ENCODE measurements around the gene IER5. TPM values are rescaled to one million over a fixed set of nuclear protein-coding genes. Genes with fewer than 3 reads are reported as not detected.

Gene IER5
- total and polyA plus RNA-seq, 2 of the 13 experiments (the other 11 are each of a cell fraction or from before 2014, with no cell fraction given) = 2.5 to 3.5 TPM

DNA sequence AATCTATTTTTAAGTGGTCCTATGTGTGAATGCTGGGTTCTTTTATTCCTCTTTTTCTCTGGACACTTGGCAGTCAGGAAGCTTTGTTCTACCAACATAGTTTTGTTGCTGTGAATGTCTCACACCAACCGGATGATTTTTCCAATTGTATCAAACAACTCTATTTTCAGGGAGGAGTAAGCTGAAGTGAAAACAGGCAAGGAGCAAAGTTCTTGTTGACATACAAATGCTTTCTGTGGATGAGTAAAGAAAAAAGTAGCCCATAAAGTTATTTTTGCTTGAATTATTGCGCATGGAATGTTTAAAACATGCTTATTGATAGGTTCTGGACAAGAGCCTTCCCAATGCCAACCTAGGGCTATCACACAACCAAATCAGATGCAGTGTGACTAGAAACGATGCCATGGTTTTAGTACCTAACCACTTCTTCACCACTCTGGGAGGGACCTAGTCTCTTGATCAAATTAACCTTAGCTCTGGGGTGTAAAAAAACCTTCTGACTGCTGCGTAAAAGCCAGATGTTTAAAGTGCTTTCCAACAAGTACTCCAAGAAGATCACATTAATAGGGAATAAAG is 4.5 kb downstream of the IER5 start (continued):
- TF ChIP-seq, protein P1, sequence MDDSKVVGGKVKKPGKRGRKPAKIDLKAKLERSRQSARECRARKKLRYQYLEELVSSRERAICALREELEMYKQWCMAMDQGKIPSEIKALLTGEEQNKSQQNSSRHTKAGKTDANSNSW (CRISPR knock-in tag; IDR thresholded peaks at IDR 0.05; ENCODE audit: borderline replicate concordance) = no peak
- TF ChIP-seq ZNF382 (CRISPR knock-in tag; IDR thresholded peaks at IDR 0.05; ENCODE audit: borderline replicate concordance) = no peak
- no peak for TF ChIP-seq ZSCAN25 (CRISPR knock-in tag; IDR thresholded peaks at IDR 0.05)
- peak; percentile 25; the same call in 1 of the 2 replicates for TF ChIP-seq MED1 (CRISPR knock-in tag; IDR thresholded peaks at IDR 0.05)
- no peak for TF ChIP-seq ZNF709 (CRISPR knock-in tag; IDR thresholded peaks at IDR 0.05)
- TF ChIP-seq ZNF775 (CRISPR knock-in tag; IDR thresholded peaks at IDR 0.05; ENCODE audit: borderline replicate concordance) = no peak
- TF ChIP-seq, protein P2, sequence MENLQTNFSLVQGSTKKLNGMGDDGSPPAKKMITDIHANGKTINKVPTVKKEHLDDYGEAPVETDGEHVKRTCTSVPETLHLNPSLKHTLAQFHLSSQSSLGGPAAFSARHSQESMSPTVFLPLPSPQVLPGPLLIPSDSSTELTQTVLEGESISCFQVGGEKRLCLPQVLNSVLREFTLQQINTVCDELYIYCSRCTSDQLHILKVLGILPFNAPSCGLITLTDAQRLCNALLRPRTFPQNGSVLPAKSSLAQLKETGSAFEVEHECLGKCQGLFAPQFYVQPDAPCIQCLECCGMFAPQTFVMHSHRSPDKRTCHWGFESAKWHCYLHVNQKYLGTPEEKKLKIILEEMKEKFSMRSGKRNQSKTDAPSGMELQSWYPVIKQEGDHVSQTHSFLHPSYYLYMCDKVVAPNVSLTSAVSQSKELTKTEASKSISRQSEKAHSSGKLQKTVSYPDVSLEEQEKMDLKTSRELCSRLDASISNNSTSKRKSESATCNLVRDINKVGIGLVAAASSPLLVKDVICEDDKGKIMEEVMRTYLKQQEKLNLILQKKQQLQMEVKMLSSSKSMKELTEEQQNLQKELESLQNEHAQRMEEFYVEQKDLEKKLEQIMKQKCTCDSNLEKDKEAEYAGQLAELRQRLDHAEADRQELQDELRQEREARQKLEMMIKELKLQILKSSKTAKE (CRISPR knock-in tag; IDR thresholded peaks at IDR 0.05; ENCODE audit: borderline replicate concordance) = no peak
- no peak; the same call in 1 of the 2 replicates for TF ChIP-seq LCORL (IDR thresholded peaks at IDR 0.05)
- peak; percentile 36; the same call in 1 of the 2 replicates for TF ChIP-seq LCORL (CRISPR knock-in tag; IDR thresholded peaks at IDR 0.05)
- peak; percentile 37; the same call in 1 of the 2 replicates for TF ChIP-seq FOXO1 (CRISPR knock-in tag; IDR thresholded peaks at IDR 0.05)
- TF ChIP-seq SMARCC2 (IDR thresholded peaks at IDR 0.05) = peak; percentile 89; the same call in 1 of the 2 replicates
- no peak for TF ChIP-seq KLF15 (CRISPR knock-in tag; IDR thresholded peaks at IDR 0.05; ENCODE audit: borderline replicate concordance)
- no peak for TF ChIP-seq RELA (CRISPR knock-in tag; IDR thresholded peaks at IDR 0.05)
- no peak for TF ChIP-seq KDM2A (CRISPR knock-in tag; IDR thresholded peaks at IDR 0.05; ENCODE audit: borderline replicate concordance, low read depth)
- no peak for TF ChIP-seq MAFK (conservative IDR thresholded peaks at IDR 0.05 in 1 of 2, IDR thresholded peaks at IDR 0.05 in 1 of 2; ENCODE audit: low read length in 2 of 2)
- TF ChIP-seq FOXC1 (CRISPR knock-in tag; IDR thresholded peaks at IDR 0.05; ENCODE audit: borderline replicate concordance) = no peak
- TF ChIP-seq, protein P3, sequence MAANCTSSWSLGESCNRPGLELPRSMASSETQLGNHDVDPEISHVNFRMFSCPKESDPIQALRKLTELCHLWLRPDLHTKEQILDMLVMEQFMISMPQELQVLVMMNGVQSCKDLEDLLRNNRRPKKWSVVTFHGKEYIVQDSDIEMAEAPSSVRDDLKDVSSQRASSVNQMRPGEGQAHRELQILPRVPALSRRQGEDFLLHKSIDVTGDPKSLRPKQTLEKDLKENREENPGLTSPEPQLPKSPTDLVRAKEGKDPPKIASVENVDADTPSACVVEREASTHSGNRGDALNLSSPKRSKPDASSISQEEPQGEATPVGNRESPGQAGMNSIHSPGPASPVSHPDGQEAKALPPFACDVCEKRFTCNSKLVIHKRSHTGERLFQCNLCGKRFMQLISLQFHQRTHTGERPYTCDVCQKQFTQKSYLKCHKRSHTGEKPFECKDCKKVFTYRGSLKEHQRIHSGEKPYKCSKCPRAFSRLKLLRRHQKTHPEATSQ (CRISPR knock-in tag; IDR thresholded peaks at IDR 0.05; ENCODE audit: borderline replicate concordance) = no peak
- TF ChIP-seq NCOR1 (IDR thresholded peaks at IDR 0.05; ENCODE audit: borderline replicate concordance, low read length) = peak; percentile 47; the same call in 1 of the 2 replicates
- TF ChIP-seq, protein P4, sequence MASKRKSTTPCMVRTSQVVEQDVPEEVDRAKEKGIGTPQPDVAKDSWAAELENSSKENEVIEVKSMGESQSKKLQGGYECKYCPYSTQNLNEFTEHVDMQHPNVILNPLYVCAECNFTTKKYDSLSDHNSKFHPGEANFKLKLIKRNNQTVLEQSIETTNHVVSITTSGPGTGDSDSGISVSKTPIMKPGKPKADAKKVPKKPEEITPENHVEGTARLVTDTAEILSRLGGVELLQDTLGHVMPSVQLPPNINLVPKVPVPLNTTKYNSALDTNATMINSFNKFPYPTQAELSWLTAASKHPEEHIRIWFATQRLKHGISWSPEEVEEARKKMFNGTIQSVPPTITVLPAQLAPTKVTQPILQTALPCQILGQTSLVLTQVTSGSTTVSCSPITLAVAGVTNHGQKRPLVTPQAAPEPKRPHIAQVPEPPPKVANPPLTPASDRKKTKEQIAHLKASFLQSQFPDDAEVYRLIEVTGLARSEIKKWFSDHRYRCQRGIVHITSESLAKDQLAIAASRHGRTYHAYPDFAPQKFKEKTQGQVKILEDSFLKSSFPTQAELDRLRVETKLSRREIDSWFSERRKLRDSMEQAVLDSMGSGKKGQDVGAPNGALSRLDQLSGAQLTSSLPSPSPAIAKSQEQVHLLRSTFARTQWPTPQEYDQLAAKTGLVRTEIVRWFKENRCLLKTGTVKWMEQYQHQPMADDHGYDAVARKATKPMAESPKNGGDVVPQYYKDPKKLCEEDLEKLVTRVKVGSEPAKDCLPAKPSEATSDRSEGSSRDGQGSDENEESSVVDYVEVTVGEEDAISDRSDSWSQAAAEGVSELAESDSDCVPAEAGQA (IDR thresholded peaks at IDR 0.05; ENCODE audit: low read depth) = no peak
- TF ChIP-seq, protein P4 (CRISPR knock-in tag; IDR thresholded peaks at IDR 0.05; ENCODE audit: borderline replicate concordance) = no peak
- TF ChIP-seq SRY (CRISPR knock-in tag; IDR thresholded peaks at IDR 0.05) = no peak
